Fibroblast of lung (primary cell): ENCODE data around the gene PKNOX2. TPM values are rescaled to one million over a fixed set of nuclear protein-coding genes. Genes with fewer than 3 reads are reported as not detected.

Experiments used
- DNase-seq, 2 donors: peaks; one replicate each; pipeline versions ENCODE4 v3.0.0 to v3.0.0-alpha.2; 2010; ENCODE audit warnings: low read depth in 2 of 2
- H2AFZ ChIP-seq: 2 replicates; pipeline ENCODE4 v1.5.1; 2012; ENCODE audit warnings: low read length, control low read depth, inconsistent platforms
- H3K27ac ChIP-seq: 2 replicates; pipeline ENCODE4 v1.5.1; 2011; ENCODE audit warnings: low read length, control low read depth; ENCODE audit not compliant: insufficient read depth
- H3K27me3 ChIP-seq: 2 replicates; pipeline ENCODE4 v1.5.1; 2011; ENCODE audit warnings: mild to moderate bottlenecking, low read length; ENCODE audit not compliant: control insufficient read depth, insufficient read depth
- H3K36me3 ChIP-seq: 2 replicates; pipeline ENCODE4 v1.5.1; 2011; ENCODE audit warnings: low read length; ENCODE audit not compliant: control insufficient read depth, insufficient read depth
- H3K4me1 ChIP-seq: 2 replicates; pipeline ENCODE4 v1.5.1; 2011; ENCODE audit warnings: low read length; ENCODE audit not compliant: control insufficient read depth, insufficient read depth; ENCODE audit errors: extremely low read depth
- H3K4me2 ChIP-seq: 2 replicates; pipeline ENCODE4 v1.5.1; 2011; ENCODE audit warnings: low read length, control low read depth; ENCODE audit not compliant: insufficient read depth; ENCODE audit errors: extremely low read depth
- H3K4me3 ChIP-seq, 4 experiments: fragments of 200-600 bp in 1 of 4; sonication (generic) in 1 of 4; replicated peaks in 1 of 4; 2 replicates each; pipeline ENCODE4 v1.5.1; 2011 to 2016; ENCODE audit warnings: low read length in 4 of 4, low read depth in 3 of 4, mild to moderate bottlenecking in 3 of 4, control low read depth in 2 of 4, inconsistent platforms in 1 of 4, mixed read lengths in 1 of 4; ENCODE audit not compliant: insufficient read depth in 1 of 4; ENCODE audit errors: control extremely low read depth in 1 of 4
- H3K79me2 ChIP-seq: 2 replicates; pipeline ENCODE4 v1.5.1; 2012; ENCODE audit warnings: mild to moderate bottlenecking, low read length, inconsistent platforms; ENCODE audit not compliant: control insufficient read depth, insufficient read depth
- H3K9ac ChIP-seq: 2 replicates; pipeline ENCODE4 v1.5.1; 2011; ENCODE audit warnings: mild to moderate bottlenecking, low read length, control low read depth; ENCODE audit not compliant: insufficient read depth
- H3K9me3 ChIP-seq: 2 replicates; pipeline ENCODE4 v1.5.1; 2012; ENCODE audit warnings: low read depth, low read length; ENCODE audit not compliant: control insufficient read depth, insufficient read depth
- H4K20me1 ChIP-seq: 2 replicates; pipeline ENCODE4 v1.5.1; 2011; ENCODE audit warnings: low read length; ENCODE audit not compliant: control insufficient read depth, insufficient read depth; ENCODE audit errors: extremely low read depth
- CTCF ChIP-seq, 2 donors: IDR thresholded peaks in 1 of 2; conservative IDR thresholded peaks in 1 of 2; 1 replicate in 1 of 2; 2 replicates in 1 of 2; pipeline ENCODE4 v1.5.1; 2011 to 2012; ENCODE audit warnings: low read length in 2 of 2, control low read depth in 1 of 2, inconsistent platforms in 1 of 2, low read depth in 1 of 2, mild to moderate bottlenecking in 1 of 2
- EZH2 ChIP-seq: IDR thresholded peaks from 2 replicates; pipeline ENCODE4 v1.5.1; 2012; ENCODE audit warnings: low read length, control low read depth, mild to moderate bottlenecking; ENCODE audit errors: missing control alignments
- polyA plus RNA-seq, 2 donors: library from polyadenylated mRNA; depleted of rRNA in 1 of 2; stranded (reverse) in 1 of 2; unstranded in 1 of 2; fragments of >200 nt; gene quantifications; 2 replicates each; pipeline ENCODE4 v1.2.1, GENCODE V29; 2011 to 2012; ENCODE audit warnings: missing spikeins in 1 of 2
- total RNA-seq: library from RNA; depleted of rRNA; stranded (reverse); fragments of >200 nt; gene quantifications from 2 replicates; pipeline ENCODE4 v1.2.1, GENCODE V29; 2014

PKNOX2 gene
- total and polyA plus RNA-seq, 2 donors (not counting 1 experiment from before 2014, with no cell fraction given): 0.33 to 2.2 TPM

- H3K36me3 ChIP-seq: no peaks in the 10 kb centered on the region
- H3K9me3 ChIP-seq: no peaks in the 10 kb centered on the region
- H4K20me1 ChIP-seq: no peaks in the 10 kb centered on the region
These were observed 75.3 kb downstream of the PKNOX2 start for GRCh38 chr11:125239585-125240560.

GRCh38 chr11:125241104-125241503, 76.6 kb downstream of the PKNOX2 start:
- no peaks in the 10 kb centered on the region for H3K79me2 ChIP-seq
- H3K4me3 ChIP-seq: no peak overlapping the region
- no peak overlapping the region for H2AFZ ChIP-seq
- no peaks in the 10 kb centered on the region for H3K27me3 ChIP-seq
- no peaks in the 10 kb centered on the region for H3K4me1 ChIP-seq
- no peak for TF ChIP-seq EZH2
- TF ChIP-seq CTCF (conservative IDR thresholded peaks at IDR 0.05 in 1 of 2, IDR thresholded peaks at IDR 0.05 in 1 of 2; ENCODE audit: low read depth in 1 of 2, low read length in 2 of 2): no peak
- no peak overlapping the region for H3K9ac ChIP-seq
- H4K20me1 ChIP-seq: no peaks in the 10 kb centered on the region
- H3K9me3 ChIP-seq: no peaks in the 10 kb centered on the region
- no peak for DNase-seq
- no peak overlapping the region for H3K27ac ChIP-seq
- H3K4me2 ChIP-seq: no peak overlapping the region
- H3K36me3 ChIP-seq: no peaks in the 10 kb centered on the region

More at GRCh38 chr11:125239585-125240560, 75.3 kb downstream of the PKNOX2 start:
- Histone ChIP-seq H3K9ac (no peak overlapping the region), H3K27ac (no peak overlapping the region), H3K4me2 (no peak overlapping the region), H3K27me3 (no peaks in the 10 kb centered on the region), H2AFZ (no peak overlapping the region), H3K4me1 (no peaks in the 10 kb centered on the region), H3K79me2 (no peaks in the 10 kb centered on the region), H3K4me3 (no peak overlapping the region)
- no peak for TF ChIP-seq CTCF (conservative IDR thresholded peaks at IDR 0.05 in 1 of 2, IDR thresholded peaks at IDR 0.05 in 1 of 2; ENCODE audit: low read depth in 1 of 2, low read length in 2 of 2)
- TF ChIP-seq EZH2: no peak
- DNase-seq: no peak

- no peaks in the 10 kb centered on the region for H3K4me1 ChIP-seq
- no peaks in the 10 kb centered on the region for H3K36me3 ChIP-seq
- H3K4me2 ChIP-seq: no peak overlapping the region
- no peaks in the 10 kb centered on the region for H3K9me3 ChIP-seq
- no peaks in the 10 kb centered on the region for H3K79me2 ChIP-seq
- no peak overlapping the region for H2AFZ ChIP-seq
- H3K9ac ChIP-seq: no peak overlapping the region
- TF ChIP-seq EZH2 (no peak), CTCF (conservative IDR thresholded peaks at IDR 0.05 in 1 of 2, IDR thresholded peaks at IDR 0.05 in 1 of 2; ENCODE audit: low read depth in 1 of 2, low read length in 2 of 2) (no peak)
- H4K20me1 ChIP-seq: no peaks in the 10 kb centered on the region
- no peak overlapping the region for H3K4me3 ChIP-seq
- no peaks in the 10 kb centered on the region for H3K27me3 ChIP-seq
- H3K27ac ChIP-seq: no peak overlapping the region
- DNase-seq: no peak
These were observed 77.7 kb downstream of the PKNOX2 start for GRCh38 chr11:125242141-125242775.
